ENCODE results near the gene NAT8L.
"Not testable (repeated sequence)": the region's sequence is repeated elsewhere in the genome, so short reads cannot be mapped to it uniquely, and the experiment has no call there.

DNA sequence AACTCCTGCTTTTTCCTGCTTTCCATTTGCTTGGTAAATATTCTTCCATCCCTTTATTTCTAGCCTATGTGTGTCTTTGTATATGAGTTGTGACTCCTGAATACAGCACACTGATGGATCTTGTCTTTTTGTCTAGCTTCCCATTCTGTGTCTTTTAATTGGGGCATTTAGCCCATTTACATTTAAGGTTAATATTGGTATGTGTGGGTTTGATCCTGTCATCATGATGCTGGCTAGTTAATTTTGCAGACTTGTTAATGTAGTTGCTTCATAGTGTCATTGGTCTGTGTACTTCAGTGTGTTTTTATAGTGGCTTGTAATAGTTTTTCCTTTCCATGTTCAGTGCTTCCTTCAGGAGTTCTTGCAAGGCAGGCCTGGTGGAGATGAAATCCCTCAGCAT, 28.0 kb upstream of the NAT8L start:
- TF ChIP-seq, protein P1, sequence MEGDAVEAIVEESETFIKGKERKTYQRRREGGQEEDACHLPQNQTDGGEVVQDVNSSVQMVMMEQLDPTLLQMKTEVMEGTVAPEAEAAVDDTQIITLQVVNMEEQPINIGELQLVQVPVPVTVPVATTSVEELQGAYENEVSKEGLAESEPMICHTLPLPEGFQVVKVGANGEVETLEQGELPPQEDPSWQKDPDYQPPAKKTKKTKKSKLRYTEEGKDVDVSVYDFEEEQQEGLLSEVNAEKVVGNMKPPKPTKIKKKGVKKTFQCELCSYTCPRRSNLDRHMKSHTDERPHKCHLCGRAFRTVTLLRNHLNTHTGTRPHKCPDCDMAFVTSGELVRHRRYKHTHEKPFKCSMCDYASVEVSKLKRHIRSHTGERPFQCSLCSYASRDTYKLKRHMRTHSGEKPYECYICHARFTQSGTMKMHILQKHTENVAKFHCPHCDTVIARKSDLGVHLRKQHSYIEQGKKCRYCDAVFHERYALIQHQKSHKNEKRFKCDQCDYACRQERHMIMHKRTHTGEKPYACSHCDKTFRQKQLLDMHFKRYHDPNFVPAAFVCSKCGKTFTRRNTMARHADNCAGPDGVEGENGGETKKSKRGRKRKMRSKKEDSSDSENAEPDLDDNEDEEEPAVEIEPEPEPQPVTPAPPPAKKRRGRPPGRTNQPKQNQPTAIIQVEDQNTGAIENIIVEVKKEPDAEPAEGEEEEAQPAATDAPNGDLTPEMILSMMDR (IDR thresholded peaks at IDR 0.05), result not testable (repeated sequence)
- TF ChIP-seq, protein P2, sequence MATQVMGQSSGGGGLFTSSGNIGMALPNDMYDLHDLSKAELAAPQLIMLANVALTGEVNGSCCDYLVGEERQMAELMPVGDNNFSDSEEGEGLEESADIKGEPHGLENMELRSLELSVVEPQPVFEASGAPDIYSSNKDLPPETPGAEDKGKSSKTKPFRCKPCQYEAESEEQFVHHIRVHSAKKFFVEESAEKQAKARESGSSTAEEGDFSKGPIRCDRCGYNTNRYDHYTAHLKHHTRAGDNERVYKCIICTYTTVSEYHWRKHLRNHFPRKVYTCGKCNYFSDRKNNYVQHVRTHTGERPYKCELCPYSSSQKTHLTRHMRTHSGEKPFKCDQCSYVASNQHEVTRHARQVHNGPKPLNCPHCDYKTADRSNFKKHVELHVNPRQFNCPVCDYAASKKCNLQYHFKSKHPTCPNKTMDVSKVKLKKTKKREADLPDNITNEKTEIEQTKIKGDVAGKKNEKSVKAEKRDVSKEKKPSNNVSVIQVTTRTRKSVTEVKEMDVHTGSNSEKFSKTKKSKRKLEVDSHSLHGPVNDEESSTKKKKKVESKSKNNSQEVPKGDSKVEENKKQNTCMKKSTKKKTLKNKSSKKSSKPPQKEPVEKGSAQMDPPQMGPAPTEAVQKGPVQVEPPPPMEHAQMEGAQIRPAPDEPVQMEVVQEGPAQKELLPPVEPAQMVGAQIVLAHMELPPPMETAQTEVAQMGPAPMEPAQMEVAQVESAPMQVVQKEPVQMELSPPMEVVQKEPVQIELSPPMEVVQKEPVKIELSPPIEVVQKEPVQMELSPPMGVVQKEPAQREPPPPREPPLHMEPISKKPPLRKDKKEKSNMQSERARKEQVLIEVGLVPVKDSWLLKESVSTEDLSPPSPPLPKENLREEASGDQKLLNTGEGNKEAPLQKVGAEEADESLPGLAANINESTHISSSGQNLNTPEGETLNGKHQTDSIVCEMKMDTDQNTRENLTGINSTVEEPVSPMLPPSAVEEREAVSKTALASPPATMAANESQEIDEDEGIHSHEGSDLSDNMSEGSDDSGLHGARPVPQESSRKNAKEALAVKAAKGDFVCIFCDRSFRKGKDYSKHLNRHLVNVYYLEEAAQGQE (IDR thresholded peaks at IDR 0.05; ENCODE audit: insufficient read depth in 1 of 2, low read depth in 2 of 2, low read length in 1 of 2), result not testable (repeated sequence)
- TF ChIP-seq SIN3A (IDR thresholded peaks at IDR 0.05; ENCODE audit: borderline replicate concordance, insufficient read depth, low read depth, low read length); POLR2AphosphoS5 (IDR thresholded peaks at IDR 0.05; ENCODE audit: low read depth, low read length): not testable (repeated sequence)

Data from Panc1 (cell line).